BE2C (cell line): Measurements from ENCODE around the gene ANKS3.

ENCODE experiments used
- DNase-seq: peaks from one replicate; pipeline ENCODE4 v3.0.0-alpha.2; 2020
- H3K27me3 ChIP-seq: fragments of 250-450 bp; sonication (Bioruptor Pico); 2 replicates; pipeline ENCODE4 v1.5.1; 2020; ENCODE audit warnings: mild to moderate bottlenecking
- H3K36me3 ChIP-seq: fragments of 250-450 bp; sonication (Bioruptor Pico); 2 replicates; pipeline ENCODE4 v1.5.1; 2020; ENCODE audit warnings: mild to moderate bottlenecking
- H3K4me1 ChIP-seq: fragments of 250-450 bp; sonication (Bioruptor Pico); 2 replicates; pipeline ENCODE4 v1.5.1; 2020
- H3K4me3 ChIP-seq: 2 replicates; pipeline ENCODE4 v1.5.1; 2011; ENCODE audit warnings: low read depth, low read length
- H3K9me3 ChIP-seq: fragments of 250-450 bp; sonication (Bioruptor Pico); 2 replicates; pipeline ENCODE4 v1.5.1; 2020
- TF ChIP-seq, protein P1 (sequence below): IDR thresholded peaks from 2 replicates; pipeline ENCODE4 v1.5.1; 2012; ENCODE audit warnings: mild to moderate bottlenecking, low read depth, low read length

Gene ANKS3

DNA sequence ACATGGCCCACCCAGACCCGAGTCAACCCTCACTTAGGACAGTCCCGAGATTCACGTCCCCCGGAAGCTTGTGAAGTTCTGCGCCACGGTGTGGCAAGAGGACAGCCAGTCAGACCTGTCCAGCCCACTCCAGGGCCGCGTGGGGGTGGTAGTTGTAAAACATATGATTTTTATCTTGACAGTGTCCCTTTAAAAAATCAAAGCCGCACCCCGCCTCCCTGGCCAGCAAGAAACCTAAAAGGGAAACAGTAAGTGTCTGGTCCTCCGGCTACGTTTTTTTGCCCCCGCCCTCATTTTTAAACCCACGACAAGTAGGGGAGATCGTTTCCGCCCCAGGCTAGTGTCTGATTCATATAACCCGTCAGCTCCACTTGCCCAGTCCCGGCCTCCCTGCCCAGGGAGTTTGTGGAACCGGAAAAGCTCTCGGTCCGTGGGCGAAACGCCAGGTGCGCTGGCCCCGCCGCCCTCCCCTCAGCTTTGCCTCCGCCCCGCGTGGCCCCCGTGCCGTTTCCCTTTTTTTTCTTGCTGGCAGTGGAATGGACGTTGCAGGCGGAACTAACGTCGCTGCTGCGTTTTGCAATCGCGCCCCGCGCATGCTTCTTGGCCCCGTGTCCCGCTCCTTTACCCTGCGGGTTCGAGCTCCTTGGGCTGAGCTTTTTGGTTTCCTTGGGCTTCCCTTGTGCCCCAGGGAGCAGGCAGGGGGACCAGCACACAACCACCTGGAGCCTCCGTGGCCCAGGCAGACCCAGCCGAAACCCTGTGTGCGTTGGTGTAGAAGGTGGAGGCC lies 54.0 kb downstream of the ANKS3 start:
- Histone ChIP-seq H3K4me1 (peaks cover 18% of the 10 kb centered on the region), H3K9me3 (no peaks in the 10 kb centered on the region), H3K4me3 (peak overlapping the region; percentile 49), H3K36me3 (peaks cover 23% of the 10 kb centered on the region), H3K27me3 (no peaks in the 10 kb centered on the region)
- TF ChIP-seq, protein P1, sequence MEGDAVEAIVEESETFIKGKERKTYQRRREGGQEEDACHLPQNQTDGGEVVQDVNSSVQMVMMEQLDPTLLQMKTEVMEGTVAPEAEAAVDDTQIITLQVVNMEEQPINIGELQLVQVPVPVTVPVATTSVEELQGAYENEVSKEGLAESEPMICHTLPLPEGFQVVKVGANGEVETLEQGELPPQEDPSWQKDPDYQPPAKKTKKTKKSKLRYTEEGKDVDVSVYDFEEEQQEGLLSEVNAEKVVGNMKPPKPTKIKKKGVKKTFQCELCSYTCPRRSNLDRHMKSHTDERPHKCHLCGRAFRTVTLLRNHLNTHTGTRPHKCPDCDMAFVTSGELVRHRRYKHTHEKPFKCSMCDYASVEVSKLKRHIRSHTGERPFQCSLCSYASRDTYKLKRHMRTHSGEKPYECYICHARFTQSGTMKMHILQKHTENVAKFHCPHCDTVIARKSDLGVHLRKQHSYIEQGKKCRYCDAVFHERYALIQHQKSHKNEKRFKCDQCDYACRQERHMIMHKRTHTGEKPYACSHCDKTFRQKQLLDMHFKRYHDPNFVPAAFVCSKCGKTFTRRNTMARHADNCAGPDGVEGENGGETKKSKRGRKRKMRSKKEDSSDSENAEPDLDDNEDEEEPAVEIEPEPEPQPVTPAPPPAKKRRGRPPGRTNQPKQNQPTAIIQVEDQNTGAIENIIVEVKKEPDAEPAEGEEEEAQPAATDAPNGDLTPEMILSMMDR = no peak
- peak; percentile 63 for DNase-seq

DNA sequence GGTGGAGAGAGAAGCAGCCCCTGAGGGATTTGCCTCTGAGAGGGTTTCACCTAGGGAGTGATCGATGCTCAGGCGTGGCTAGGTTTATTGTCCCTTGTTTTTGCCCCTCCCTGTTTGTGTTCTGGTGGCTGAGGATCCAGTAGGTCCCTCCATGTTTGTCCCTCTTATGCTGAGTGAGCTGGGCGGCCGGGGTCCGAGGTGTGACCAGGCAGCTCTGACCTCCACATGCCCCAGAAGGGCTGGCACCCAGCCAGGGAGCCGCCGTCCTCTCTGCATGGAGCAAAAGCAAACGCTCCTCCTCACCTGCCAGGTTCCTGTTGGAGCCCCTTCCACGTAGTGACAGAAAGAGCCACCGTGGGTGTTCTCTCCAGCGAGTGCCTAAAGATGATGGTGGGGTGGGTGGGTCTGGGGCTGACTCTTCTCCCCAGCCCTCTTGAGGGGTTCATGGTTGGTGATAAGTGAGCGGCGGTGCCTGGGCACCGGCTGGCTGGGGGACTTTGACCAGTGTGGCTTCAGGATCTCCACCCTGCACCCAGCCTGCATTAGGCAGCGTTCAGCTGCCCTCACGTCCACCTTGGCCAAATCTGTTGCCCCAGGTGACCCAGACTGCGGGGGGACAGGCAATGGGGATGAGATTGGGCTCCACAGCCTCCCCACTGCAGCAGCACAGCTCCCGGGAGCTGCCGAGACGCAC lies 54.8 kb downstream of the ANKS3 start:
- Histone ChIP-seq H3K36me3 (peaks cover 19% of the 10 kb centered on the region), H3K4me3 (peak overlapping the region; percentile 49), H3K9me3 (no peaks in the 10 kb centered on the region), H3K27me3 (no peaks in the 10 kb centered on the region), H3K4me1 (peaks cover 18% of the 10 kb centered on the region)
- peak; percentile 64 for DNase-seq
- TF ChIP-seq, protein P1 = no peak

DNA sequence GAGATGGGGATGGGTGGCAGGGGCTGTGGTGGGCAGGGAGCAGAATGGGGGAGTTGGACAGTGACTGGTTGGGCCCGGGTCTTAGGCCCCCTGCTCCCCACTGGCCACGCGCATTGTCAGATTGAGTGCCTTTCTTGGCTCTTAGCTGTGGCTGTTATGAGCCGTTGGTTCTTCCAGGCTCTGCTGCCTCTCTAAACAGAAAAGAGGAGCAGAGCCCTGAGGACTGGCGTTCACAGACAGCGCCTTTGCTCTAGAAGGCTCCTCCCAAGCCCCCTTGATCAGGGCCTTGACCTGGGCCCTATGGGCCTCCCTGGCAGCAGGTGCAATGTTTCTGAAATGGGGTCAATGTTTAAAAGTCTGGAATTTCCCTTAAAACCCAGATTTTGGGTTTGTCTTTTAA lies 55.5 kb downstream of the ANKS3 start:
- Histone ChIP-seq H3K36me3 (peaks cover 20% of the 10 kb centered on the region), H3K4me3 (no peak overlapping the region), H3K4me1 (peaks cover 18% of the 10 kb centered on the region), H3K9me3 (no peaks in the 10 kb centered on the region), H3K27me3 (no peaks in the 10 kb centered on the region)
- no peak for DNase-seq
- TF ChIP-seq, protein P1 = no peak

DNA sequence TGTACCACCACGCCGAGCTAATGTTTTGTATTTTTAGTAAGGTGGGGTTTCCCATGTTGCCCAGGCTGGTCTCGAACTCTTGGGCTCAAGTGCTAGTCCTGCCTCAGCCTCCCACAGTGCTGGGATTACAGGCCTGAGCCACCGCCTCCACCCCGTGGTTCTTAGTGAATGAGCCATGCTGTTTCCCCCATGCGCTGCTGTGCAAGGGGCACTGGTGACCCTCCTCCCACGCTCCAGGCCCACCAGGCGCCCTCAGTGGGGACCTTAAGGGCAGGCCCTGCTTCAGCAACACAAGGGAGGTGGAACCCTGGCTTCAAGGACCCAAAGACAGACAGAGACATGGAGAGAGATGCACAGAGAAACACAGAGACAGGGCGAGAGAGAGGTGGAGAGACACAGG lies 56.1 kb downstream of the ANKS3 start:
- TF ChIP-seq, protein P1 = no peak

DNA sequence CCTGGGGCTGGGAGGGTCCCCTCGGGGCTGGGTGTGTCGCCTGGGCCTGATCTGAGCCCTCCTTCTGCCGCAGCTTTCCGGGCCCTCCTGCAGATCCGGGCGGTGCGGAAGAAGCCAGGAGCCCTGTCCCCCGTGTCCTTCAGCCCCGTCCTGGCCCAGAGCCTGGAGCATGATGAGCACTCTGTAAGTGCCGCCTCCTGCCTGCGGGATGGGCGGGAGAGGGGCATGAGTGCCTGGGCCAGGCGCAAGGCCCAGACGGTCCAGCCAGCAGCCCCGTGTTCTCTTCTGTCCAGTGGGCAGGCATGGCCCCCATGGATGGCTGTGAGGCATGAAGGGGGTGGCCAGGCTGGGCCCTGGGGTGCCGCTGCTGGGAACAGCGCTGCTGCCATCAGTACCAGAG lies 56.7 kb downstream of the ANKS3 start:
- no peaks in the 10 kb centered on the region for H3K9me3 ChIP-seq
- peaks cover 23% of the 10 kb centered on the region for H3K36me3 ChIP-seq
- no peaks in the 10 kb centered on the region for H3K27me3 ChIP-seq
- DNase-seq = no peak
- peaks cover 18% of the 10 kb centered on the region for H3K4me1 ChIP-seq
- no peak overlapping the region for H3K4me3 ChIP-seq
- TF ChIP-seq, protein P1 = no peak

More for the DNA sequence above, 56.1 kb downstream of the ANKS3 start:
- Histone ChIP-seq H3K9me3 (no peaks in the 10 kb centered on the region), H3K27me3 (no peaks in the 10 kb centered on the region), H3K36me3 (peaks cover 24% of the 10 kb centered on the region), H3K4me1 (peaks cover 18% of the 10 kb centered on the region), H3K4me3 (no peak overlapping the region)
- no peak for DNase-seq

DNA sequence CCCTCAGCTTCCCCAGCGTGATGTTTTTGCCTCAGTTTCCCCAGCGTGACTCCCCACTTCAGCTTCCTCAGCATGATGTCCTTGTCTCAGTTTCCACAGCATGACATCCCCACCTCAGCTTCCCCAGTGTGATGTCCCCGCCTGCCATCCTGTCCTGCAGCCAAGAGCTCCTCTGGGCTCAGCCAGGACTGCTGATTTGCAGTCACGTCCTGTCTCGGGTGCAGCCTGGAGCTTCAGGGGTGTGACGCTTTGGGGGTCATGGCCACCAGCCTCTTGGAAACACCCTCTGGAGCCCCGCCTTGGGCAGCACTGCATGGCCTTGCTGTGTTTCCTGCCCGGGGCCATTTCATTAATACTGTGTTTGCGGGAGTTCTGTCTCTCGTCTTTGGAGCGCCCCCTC lies 57.2 kb downstream of the ANKS3 start:
- DNase-seq = peak; percentile 24
- H3K36me3 ChIP-seq = peaks cover 21% of the 10 kb centered on the region
- H3K9me3 ChIP-seq = no peaks in the 10 kb centered on the region
- H3K27me3 ChIP-seq = no peaks in the 10 kb centered on the region
- peaks cover 18% of the 10 kb centered on the region for H3K4me1 ChIP-seq
- TF ChIP-seq, protein P1 = no peak
- H3K4me3 ChIP-seq = no peak overlapping the region
